Prostate gland (tissue), 2 donors: ENCODE results near the gene PRDM16. TPM values are rescaled to one million over a fixed set of nuclear protein-coding genes. Genes with fewer than 3 reads are reported as not detected.

Source experiments
- DNase-seq: peaks from one replicate; pipeline ENCODE4 v3.0.0-alpha.2; 2019; ENCODE audit warnings: low spot score
- H3K27ac ChIP-seq, 2 donors: fragments of 200-600 bp; sonication (generic); 2 replicates each; pipeline ENCODE4 v1.5.1; 2017 to 2019
- H3K27me3 ChIP-seq: fragments of 200-600 bp; sonication (generic); replicated peaks from 2 replicates; pipeline ENCODE4 v1.5.1; 2019; ENCODE audit not compliant: insufficient read depth
- H3K36me3 ChIP-seq, 2 donors: fragments of 200-600 bp; sonication (generic); 1 replicate in 1 of 2; 2 replicates in 1 of 2; pipeline versions ENCODE4 v1.5.1 to v1.8.1; 2017 to 2019
- H3K4me1 ChIP-seq: fragments of 200-600 bp; sonication (generic); replicated peaks from 2 replicates; pipeline ENCODE4 v1.5.1; 2019
- H3K4me3 ChIP-seq, 2 donors: fragments of 200-600 bp; sonication (generic); 2 replicates each; pipeline ENCODE4 v1.5.1; 2017 to 2019
- H3K9me3 ChIP-seq: fragments of 200-600 bp; sonication (generic); 2 replicates; pipeline ENCODE4 v1.5.1; 2017
- CTCF ChIP-seq, 4 experiments: fragments of 200-600 bp in 2 of 4; fragments of 450-650 bp in 2 of 4; sonication (generic) in 2 of 4; IDR thresholded peaks; 1 replicate in 3 of 4; 2 replicates in 1 of 4; pipeline ENCODE4 v1.5.1; 2016 to 2019; ENCODE audit warnings: antibody characterized with exemption in 4 of 4, mild to moderate bottlenecking in 2 of 4, moderate library complexity in 2 of 4
- POLR2A ChIP-seq: fragments of 450-650 bp; IDR thresholded peaks from one replicate; pipeline ENCODE4 v1.6.1; 2016; ENCODE audit warnings: antibody characterized with exemption, mild to moderate bottlenecking
- POLR2AphosphoS5 ChIP-seq: sonication (generic); formaldehyde crosslinking; IDR thresholded peaks from one replicate; pipeline ENCODE4 v1.6.1; 2017; ENCODE audit warnings: antibody characterized with exemption
- WGBS: methylation state at CpG from one replicate; pipeline ENCODE4 v1.1.5; 2018; 5-methylcytosine and 5-hydroxymethylcytosine counted together
- intact Hi-C: fragments of 100-400 bp; cut with DNase I; formaldehyde crosslinking; loops from one replicate; pipeline ENCODE4 v1.14.2; 2022
- total RNA-seq, 2 donors: library from RNA; depleted of rRNA; stranded (reverse); fragments of >200 nt; gene quantifications; one replicate each; pipeline ENCODE4 v1.1.0, GENCODE V29; 2016

Gene PRDM16
- total RNA-seq, 2 donors from 2014 or later = 0.23 to 6.5 TPM

DNA sequence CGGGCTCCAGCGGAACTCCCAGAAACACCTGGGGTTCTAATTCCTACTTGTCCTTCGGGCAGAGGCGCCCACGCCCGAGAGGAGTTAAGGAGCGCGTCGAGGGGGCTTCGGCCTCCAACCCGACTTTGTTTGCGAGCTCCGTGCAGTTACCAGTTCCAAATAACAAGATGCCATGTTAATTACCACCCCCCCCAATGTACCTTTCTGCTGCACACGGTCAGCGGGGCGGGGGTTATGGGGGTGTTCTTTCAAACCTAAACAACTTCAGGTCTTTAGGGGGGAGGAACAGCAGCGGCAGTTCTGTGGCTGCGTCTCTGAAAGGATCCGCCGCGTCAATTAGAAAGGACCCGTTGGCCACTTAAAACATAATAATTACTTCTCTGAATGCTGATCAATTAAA is 114.8 kb downstream of the PRDM16 start:
- TF ChIP-seq CTCF (IDR thresholded peaks at IDR 0.05) = no peak
- no peak for TF ChIP-seq POLR2A
- TF ChIP-seq POLR2AphosphoS5 = no peak
- H3K4me1 ChIP-seq = no peaks in the 10 kb centered on the region
- intact Hi-C loops = no loop called here
- H3K36me3 ChIP-seq = no peaks in the 10 kb centered on the region
- no peak for DNase-seq
- no peaks in the 10 kb centered on the region for H3K9me3 ChIP-seq
- H3K27me3 ChIP-seq = no peaks in the 10 kb centered on the region
- no peak overlapping the region for H3K27ac ChIP-seq
- no peak overlapping the region for H3K4me3 ChIP-seq
- WGBS = 77% methylated on average over 22 of the region's 22 CpGs

- Histone ChIP-seq H3K36me3 (no peaks in the 10 kb centered on the region), H3K9me3 (no peaks in the 10 kb centered on the region), H3K4me3 (no peak overlapping the region), H3K27ac (no peak overlapping the region), H3K27me3 (no peaks in the 10 kb centered on the region), H3K4me1 (no peaks in the 10 kb centered on the region)
- DNase-seq = no peak
- TF ChIP-seq POLR2A (no peak), CTCF (IDR thresholded peaks at IDR 0.05) (no peak), POLR2AphosphoS5 (no peak)
- WGBS = 92% methylated on average over 20 of the region's 20 CpGs
- intact Hi-C loops = no loop called here
Observed at GRCh38 chr1:3184666-3185065, 115.7 kb downstream of the PRDM16 start.

- H3K4me3 ChIP-seq = no peak overlapping the region
- H3K9me3 ChIP-seq = no peaks in the 10 kb centered on the region
- no peaks in the 10 kb centered on the region for H3K27me3 ChIP-seq
- no peaks in the 10 kb centered on the region for H3K36me3 ChIP-seq
- TF ChIP-seq CTCF (IDR thresholded peaks at IDR 0.05) (no peak), POLR2AphosphoS5 (no peak), POLR2A (no peak)
- no peak for DNase-seq
- no peak overlapping the region for H3K27ac ChIP-seq
- 52% methylated on average over 38 of the region's 38 CpGs for WGBS
- H3K4me1 ChIP-seq = no peaks in the 10 kb centered on the region
- intact Hi-C loops = no loop called here
Observed at GRCh38 chr1:3185896-3186525, 117.0 kb downstream of the PRDM16 start.

DNA sequence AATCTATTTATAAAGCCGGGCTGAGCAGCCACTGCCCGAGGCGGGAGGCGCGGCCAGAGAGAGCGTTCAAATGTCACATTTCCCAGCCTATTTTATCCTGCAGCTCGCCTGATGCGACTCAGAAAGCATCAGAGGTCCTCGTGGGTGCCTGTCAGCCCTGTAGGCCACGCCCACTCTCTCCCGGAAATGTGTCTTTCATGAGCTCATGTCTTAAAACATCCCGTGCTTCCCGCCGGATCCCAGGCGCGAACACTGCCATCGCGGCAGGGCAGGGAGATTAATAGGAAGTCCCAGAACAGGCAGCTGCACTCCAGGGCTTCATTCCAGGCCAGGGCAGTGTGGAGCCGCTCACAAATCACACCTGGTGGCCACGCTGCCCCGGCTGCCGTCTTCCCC is 117.5 kb downstream of the PRDM16 start:
- peak; percentile 74 for DNase-seq
- Histone ChIP-seq H3K36me3 (no peaks in the 10 kb centered on the region), H3K27me3 (peaks cover 2% of the 10 kb centered on the region), H3K4me1 (no peaks in the 10 kb centered on the region), H3K4me3 (no peak overlapping the region), H3K9me3 (no peaks in the 10 kb centered on the region), H3K27ac (no peak overlapping the region)
- WGBS = 24% methylated on average over 22 of the region's 22 CpGs
- TF ChIP-seq CTCF (IDR thresholded peaks at IDR 0.05) (no peak), POLR2A (no peak), POLR2AphosphoS5 (peak; percentile 67)
- intact Hi-C loops = no loop called here

DNA sequence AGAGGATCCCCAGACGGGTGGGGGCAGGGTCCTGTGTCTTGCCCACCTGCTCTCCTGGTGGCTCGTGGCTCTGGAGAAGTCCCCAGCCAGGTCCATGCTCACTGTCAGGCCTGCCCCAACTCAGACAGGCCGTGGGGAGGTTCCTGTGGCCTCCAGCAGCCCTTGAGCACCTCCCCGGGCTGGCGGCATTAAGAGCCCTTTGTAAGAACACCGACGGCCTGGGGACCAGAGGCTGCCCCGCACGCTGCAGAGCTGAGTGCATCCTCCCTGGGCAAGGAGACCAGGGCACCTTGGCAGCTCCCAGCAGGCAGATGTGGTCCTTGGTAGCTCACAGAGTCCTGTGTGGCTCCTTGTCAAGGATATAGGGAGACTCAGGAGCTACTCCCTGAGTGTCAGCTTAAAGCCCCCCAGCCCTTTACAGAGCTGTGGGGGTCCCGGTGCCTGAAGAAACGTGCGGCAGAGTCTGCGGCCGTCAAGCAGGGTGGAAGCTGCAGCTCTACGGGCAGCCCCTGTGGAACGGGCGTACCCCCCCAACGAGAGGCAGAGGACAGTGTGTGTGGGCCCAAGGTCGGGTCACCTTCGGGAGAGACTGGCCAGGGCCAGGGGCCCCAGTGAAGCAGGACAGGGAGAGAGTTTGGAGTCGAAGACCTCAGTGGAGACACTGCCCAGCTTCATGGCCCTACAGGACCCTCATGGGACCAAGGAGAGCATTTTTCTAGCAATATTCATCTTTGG is 118.6 kb downstream of the PRDM16 start:
- H3K27me3 ChIP-seq = peaks cover 2% of the 10 kb centered on the region
- no peak for DNase-seq
- TF ChIP-seq CTCF (IDR thresholded peaks at IDR 0.05) (no peak), POLR2A (no peak), POLR2AphosphoS5 (no peak)
- H3K4me1 ChIP-seq = no peaks in the 10 kb centered on the region
- H3K9me3 ChIP-seq = no peaks in the 10 kb centered on the region
- no peaks in the 10 kb centered on the region for H3K36me3 ChIP-seq
- intact Hi-C loops = no loop called here
- 93% methylated on average over 18 of the region's 21 CpGs for WGBS
- no peak overlapping the region for H3K4me3 ChIP-seq
- no peak overlapping the region for H3K27ac ChIP-seq
